Measurements from ENCODE around the gene TUBGCP3. TPM values are rescaled to one million over a fixed set of nuclear protein-coding genes. Genes with fewer than 3 reads are reported as not detected.

TUBGCP3 gene
- total and polyA plus RNA-seq, 9 of the 15 experiments (the other 6 are each of a cell fraction or from before 2014, with no cell fraction given), result 3.0 to 24.8 (median 15.2) TPM

DNA sequence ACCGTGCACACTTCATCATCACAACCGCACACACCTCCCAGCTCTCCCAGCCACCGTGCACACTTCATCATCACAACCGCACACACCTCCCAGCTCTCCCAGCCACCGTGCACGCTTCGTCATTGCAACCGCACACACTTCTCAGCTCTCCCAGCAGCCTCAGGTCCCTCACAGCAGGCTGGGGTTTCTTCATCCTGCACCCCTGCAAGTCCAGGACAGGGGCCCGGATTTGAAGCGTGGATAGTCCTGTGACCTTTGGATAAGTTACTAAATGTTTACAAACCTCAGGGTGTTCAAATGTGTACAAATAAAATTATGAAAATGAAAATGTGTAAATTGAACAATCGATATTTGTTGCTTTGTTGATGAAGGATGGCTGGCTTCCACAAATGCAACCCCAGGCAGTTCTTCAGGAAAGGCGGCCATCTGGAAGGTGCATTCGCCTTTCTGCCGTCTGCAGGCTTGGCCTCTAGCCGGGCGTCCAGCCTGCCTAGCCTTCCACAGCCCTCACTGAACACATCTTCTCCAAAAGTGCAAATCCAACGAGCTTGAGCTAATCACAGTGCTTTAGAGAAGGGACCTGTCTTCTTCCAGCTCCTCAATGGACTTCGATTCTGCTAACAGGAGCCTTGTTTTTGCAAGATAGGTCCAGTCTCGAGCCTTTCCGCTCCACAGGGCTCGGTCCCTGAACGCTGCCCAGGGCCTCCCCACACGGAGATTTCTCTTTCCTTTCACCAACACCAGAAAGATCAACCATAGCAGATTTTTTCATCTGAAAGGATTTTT lies 137.6 kb downstream of the TUBGCP3 start (continued):
- TF ChIP-seq, protein P1, sequence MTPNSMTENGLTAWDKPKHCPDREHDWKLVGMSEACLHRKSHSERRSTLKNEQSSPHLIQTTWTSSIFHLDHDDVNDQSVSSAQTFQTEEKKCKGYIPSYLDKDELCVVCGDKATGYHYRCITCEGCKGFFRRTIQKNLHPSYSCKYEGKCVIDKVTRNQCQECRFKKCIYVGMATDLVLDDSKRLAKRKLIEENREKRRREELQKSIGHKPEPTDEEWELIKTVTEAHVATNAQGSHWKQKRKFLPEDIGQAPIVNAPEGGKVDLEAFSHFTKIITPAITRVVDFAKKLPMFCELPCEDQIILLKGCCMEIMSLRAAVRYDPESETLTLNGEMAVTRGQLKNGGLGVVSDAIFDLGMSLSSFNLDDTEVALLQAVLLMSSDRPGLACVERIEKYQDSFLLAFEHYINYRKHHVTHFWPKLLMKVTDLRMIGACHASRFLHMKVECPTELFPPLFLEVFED (CRISPR knock-in tag; conservative IDR thresholded peaks at IDR 0.05), result no peak
- no peak for TF ChIP-seq HNRNPK (IDR thresholded peaks at IDR 0.05; ENCODE audit: low read depth, low read length, poor library complexity, severe bottlenecking)
- no peak for TF ChIP-seq MYBL2 (IDR thresholded peaks at IDR 0.05; ENCODE audit: low read depth)
- TF ChIP-seq MYBL2 (CRISPR knock-in tag; IDR thresholded peaks at IDR 0.05; ENCODE audit: borderline replicate concordance), result no peak
- TF ChIP-seq, protein P2, sequence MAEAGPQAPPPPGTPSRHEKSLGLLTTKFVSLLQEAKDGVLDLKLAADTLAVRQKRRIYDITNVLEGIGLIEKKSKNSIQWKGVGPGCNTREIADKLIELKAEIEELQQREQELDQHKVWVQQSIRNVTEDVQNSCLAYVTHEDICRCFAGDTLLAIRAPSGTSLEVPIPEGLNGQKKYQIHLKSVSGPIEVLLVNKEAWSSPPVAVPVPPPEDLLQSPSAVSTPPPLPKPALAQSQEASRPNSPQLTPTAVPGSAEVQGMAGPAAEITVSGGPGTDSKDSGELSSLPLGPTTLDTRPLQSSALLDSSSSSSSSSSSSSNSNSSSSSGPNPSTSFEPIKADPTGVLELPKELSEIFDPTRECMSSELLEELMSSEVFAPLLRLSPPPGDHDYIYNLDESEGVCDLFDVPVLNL (CRISPR knock-in tag; IDR thresholded peaks at IDR 0.05; ENCODE audit: low read depth), result no peak
- TF ChIP-seq, protein P3, sequence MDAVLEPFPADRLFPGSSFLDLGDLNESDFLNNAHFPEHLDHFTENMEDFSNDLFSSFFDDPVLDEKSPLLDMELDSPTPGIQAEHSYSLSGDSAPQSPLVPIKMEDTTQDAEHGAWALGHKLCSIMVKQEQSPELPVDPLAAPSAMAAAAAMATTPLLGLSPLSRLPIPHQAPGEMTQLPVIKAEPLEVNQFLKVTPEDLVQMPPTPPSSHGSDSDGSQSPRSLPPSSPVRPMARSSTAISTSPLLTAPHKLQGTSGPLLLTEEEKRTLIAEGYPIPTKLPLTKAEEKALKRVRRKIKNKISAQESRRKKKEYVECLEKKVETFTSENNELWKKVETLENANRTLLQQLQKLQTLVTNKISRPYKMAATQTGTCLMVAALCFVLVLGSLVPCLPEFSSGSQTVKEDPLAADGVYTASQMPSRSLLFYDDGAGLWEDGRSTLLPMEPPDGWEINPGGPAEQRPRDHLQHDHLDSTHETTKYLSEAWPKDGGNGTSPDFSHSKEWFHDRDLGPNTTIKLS (IDR thresholded peaks at IDR 0.05; ENCODE audit: borderline replicate concordance, low read depth), result no peak
- TF ChIP-seq C11orf30 (IDR thresholded peaks at IDR 0.05; ENCODE audit: low read depth), result no peak
- TF ChIP-seq ETV1 (tag; conservative IDR thresholded peaks at IDR 0.05; ENCODE audit: low read depth), result no peak
- TF ChIP-seq HDAC3 (IDR thresholded peaks at IDR 0.05; ENCODE audit: borderline replicate concordance, partially characterized antibody), result no peak
- no peak for TF ChIP-seq ESRRB (CRISPR knock-in tag; IDR thresholded peaks at IDR 0.05; ENCODE audit: borderline replicate concordance)
